ENCODE measurements around the gene SEC11C.
"Not testable (repeated sequence)": the region's sequence is repeated elsewhere in the genome, so short reads cannot be mapped to it uniquely, and the experiment has no call there.

Gene SEC11C

DNA sequence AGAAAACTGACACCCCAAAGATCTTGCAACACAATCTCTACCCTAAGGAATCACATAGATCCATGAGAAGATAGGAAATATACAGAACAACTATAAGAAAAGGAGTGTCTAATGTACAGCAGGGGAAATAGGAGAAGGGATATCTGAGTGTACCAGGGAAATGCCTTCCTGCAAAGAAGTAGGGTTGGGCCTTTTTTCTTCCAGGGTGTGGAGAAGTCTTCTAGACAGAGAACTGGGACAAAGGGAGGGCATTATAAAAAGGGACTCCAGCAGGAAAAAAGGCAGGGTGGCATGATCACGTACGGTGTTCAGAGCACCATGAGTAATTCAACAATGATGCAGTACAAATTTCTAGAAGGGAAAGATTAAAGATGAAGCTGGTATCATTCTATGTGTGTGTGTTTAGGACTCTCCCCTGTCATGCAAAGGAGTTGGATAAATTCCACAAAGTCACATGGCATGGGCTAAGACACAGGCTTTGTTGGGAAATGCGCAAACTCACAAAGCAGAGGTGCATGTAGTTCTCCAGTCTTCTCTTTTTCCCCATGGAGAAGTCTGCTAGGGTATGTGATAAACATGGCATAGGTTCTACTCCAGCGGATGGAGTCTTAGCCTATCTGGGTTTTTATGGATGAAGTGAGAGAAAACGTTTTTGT, 6.7 kb upstream of the SEC11C start:
- TF ChIP-seq, protein P1, sequence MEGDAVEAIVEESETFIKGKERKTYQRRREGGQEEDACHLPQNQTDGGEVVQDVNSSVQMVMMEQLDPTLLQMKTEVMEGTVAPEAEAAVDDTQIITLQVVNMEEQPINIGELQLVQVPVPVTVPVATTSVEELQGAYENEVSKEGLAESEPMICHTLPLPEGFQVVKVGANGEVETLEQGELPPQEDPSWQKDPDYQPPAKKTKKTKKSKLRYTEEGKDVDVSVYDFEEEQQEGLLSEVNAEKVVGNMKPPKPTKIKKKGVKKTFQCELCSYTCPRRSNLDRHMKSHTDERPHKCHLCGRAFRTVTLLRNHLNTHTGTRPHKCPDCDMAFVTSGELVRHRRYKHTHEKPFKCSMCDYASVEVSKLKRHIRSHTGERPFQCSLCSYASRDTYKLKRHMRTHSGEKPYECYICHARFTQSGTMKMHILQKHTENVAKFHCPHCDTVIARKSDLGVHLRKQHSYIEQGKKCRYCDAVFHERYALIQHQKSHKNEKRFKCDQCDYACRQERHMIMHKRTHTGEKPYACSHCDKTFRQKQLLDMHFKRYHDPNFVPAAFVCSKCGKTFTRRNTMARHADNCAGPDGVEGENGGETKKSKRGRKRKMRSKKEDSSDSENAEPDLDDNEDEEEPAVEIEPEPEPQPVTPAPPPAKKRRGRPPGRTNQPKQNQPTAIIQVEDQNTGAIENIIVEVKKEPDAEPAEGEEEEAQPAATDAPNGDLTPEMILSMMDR (IDR thresholded peaks at IDR 0.05; ENCODE audit: control insufficient read depth, extremely low read depth, insufficient read depth) = no peak
- no peak overlapping the region for H3K4me3 ChIP-seq (ENCODE audit: low read depth, low read length)
- DNase-seq (ENCODE audit: low read depth) = no peak

DNA sequence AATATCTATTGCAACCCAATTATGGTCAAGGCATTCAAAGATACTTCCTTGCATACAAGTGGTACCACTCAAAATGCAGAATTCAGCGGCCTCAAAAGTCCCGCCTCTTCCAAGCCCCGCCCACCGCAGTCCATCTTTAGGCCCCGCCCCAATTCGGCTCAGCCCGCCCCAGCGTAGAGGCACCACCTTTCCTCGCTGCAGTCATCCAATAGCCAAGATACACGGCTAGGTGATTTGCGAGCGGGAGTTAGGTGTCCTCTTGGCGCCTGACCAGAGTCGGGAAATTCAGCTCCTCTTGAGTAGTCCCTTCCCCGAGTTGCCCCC, 431 bp upstream of the SEC11C start:
- DNase-seq (ENCODE audit: low read depth) = peak; percentile 79
- peak overlapping the region; percentile 78 for H3K4me3 ChIP-seq (ENCODE audit: low read depth, low read length)
- TF ChIP-seq, protein P1 (IDR thresholded peaks at IDR 0.05; ENCODE audit: control insufficient read depth, extremely low read depth, insufficient read depth) = no peak

DNA sequence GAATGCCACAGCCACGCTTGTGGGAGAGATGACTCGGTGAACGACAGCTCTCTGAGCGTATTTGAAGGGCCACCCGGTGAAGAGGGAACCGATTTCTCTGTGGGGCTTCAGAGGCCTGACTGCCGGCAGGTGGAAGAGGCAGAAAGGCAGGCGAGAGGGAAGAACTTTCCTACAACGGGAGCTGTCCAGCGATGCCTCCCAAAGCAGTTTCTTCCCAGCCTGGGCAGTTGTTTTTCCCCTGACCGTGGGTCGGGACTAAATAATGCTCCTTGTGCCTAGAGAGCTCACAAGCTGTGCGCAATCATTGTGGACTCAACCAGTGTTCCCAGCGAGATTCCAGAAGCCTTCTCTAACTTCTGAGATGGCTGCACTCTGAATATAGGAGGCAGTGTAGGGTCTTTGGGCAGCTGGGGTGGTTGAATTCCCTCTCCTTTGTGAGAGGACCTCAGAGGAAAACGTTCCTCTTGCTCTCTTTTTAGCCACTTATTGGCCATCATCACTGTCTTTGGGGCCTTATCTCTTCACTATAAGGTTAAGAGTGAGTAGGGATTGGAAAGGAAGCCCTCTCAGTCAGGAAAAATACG, 710 bp downstream of the SEC11C start:
- TF ChIP-seq, protein P1 (IDR thresholded peaks at IDR 0.05; ENCODE audit: control insufficient read depth, extremely low read depth, insufficient read depth) = no peak
- no peak for DNase-seq (ENCODE audit: low read depth)

DNA sequence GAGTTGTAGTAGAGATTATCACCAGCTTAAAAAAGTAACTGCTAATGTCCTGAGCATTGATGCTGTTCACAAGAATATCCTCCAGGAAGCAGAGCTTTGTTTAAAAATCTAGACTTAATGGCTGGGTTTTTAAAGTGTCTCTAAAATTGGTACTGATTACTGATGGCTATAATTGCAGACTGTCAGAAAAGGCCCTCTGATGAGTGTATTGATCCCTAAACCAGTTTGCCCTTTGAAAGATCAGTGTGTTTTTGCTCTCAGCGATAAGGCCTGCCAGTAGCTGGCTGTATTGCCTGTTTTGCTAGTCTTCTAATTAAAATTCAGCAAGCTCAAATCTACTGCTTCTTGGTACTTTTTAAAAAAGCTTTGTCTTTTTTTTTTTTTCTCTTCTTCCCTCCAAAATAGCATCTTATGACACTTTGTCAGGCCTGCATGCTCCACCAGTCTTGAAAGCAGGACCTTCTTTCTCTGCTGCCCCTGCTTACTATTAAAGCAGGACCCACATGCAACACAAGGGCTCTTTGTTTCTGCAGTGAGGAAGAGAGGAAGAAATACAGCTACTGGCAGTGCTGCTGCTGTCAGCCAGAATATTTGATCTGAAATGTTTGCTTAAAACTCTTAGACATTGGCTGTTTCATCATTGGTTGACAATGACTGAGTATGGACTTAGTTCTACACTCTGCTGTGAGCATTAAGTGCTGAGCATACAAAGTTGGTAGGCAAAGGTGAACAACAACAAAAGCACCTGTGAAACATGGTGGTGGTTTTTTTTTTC, 1.8 kb downstream of the SEC11C start:
- DNase-seq (ENCODE audit: low read depth) = peak; percentile 60
- TF ChIP-seq, protein P1 (IDR thresholded peaks at IDR 0.05; ENCODE audit: control insufficient read depth, extremely low read depth, insufficient read depth) = no peak
- H3K4me3 ChIP-seq (ENCODE audit: low read depth, low read length) = peak overlapping the region; percentile 78

More for the DNA sequence above, 710 bp downstream of the SEC11C start:
- peak overlapping the region; percentile 78 for H3K4me3 ChIP-seq (ENCODE audit: low read depth, low read length)

DNA sequence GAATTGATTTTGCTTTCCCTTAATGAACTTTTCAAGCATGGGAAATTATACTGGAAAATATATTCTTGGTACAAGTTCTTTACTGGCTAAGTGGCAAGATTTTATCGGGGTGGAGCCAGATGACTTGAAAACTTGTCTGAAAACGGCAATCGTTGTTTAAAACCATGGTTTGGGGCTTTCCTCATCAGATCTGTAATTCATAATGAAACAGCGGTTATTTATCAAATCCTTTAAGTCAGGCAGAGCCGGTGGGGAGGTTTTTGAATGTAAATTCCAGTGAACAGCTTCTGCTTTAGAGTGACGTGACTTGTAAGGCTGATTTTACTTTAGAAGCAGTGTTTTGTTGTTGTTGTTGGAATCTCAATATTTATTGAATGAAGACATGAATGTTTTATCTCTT, 2.6 kb downstream of the SEC11C start:
- TF ChIP-seq, protein P1 (IDR thresholded peaks at IDR 0.05; ENCODE audit: control insufficient read depth, extremely low read depth, insufficient read depth) = no peak
- no peak for DNase-seq (ENCODE audit: low read depth)
- H3K4me3 ChIP-seq (ENCODE audit: low read depth, low read length) = no peak overlapping the region

DNA sequence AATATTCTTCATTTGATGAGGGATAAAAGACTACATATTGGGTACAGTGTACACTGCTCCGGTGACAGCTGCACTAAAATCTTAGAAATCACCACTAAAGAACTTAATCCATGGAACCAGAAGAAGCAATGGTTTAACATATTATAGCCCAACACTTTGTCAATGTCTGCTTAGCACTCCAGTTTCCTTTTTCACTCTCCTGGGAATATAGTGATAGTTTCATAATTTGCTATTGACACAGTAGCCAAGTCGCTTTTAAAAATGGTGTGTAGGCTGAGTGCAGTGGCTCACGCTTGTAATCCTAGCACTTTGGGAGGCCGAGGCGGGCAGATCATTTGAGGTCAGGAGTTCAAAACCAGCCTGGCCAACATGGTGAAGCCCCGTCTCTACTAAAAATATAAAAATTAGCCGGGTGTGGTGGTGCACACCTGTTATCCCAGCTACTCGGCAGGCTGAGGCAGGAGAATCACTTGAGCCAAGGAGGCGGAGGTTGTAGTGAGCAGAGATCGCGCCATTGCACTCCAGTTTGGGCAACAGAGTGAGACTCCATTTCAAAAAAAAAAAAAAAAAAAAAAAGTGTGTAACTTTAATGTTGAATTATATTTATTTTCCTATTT, 3.2 kb downstream of the SEC11C start:
- H3K4me3 ChIP-seq (ENCODE audit: low read depth, low read length); DNase-seq (ENCODE audit: low read depth): not testable (repeated sequence)

DNA sequence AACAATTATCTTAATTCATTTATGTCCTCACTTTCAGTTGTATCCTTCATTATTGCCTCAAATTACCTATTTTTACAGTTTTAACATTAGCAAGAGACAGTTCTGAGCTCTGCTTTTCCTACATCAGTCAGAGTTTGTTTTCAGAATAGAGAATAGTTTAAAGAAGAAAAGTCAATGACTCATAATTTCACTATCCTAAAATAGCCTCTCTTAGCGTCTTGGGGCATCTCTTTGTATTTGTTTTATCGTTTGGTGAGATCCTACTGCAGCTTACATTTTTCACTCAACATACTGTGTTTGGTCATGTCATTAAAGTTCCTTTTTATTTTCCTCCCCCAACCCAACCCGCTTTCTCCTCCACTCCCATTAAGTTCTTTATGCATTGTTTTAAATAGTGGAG, 3.8 kb downstream of the SEC11C start:
- TF ChIP-seq, protein P1 (IDR thresholded peaks at IDR 0.05; ENCODE audit: control insufficient read depth, extremely low read depth, insufficient read depth) = no peak
- H3K4me3 ChIP-seq (ENCODE audit: low read depth, low read length) = no peak overlapping the region
- DNase-seq (ENCODE audit: low read depth) = no peak

Data from LNCaP clone FGC (cell line).